ENCODE measurements around the gene COPRS. TPM values are rescaled to one million over a fixed set of nuclear protein-coding genes. Genes with fewer than 3 reads are reported as not detected.

Gene COPRS
- total and polyA plus RNA-seq, 2 donors (not counting 1 experiment from before 2014, with no cell fraction given), result 12.6 to 17.1 TPM

DNA sequence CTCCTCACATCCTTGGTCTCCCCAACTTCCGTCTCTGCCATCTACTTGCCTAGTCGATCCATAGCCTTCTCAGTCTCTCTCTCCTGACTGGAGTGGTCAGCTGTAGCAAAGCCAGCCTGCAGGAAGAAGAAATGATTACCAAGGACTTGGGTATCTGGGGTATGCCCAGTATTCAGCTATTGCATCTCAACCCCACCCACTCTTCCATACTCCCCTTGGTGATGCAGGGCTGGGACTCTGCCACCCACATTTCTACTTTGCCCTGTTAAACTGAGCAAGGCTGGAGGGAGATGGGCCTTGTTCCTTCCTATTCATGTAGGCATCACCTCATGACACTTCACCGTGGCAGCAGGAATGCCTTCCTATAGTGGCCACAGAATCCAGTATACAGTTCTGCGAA lies 2.3 kb downstream of the COPRS start:
- Histone ChIP-seq H3K79me2 (ENCODE audit: control insufficient read depth, insufficient read depth, low read length) (peaks cover 27% of the 10 kb centered on the region), H3K4me3 (ENCODE audit: control extremely low read depth in 1 of 5, extremely low read depth in 1 of 5, insufficient read depth in 1 of 5, low read depth in 2 of 5, low read length in 4 of 5) (no peak overlapping the region), H3K9me3 (ENCODE audit: control extremely low read depth in 1 of 3, control insufficient read depth in 2 of 3, insufficient read depth in 1 of 3, low read length in 2 of 3) (no peaks in the 10 kb centered on the region), H3K27ac (ENCODE audit: low read length in 2 of 2) (no peak overlapping the region), H3K9ac (ENCODE audit: low read length) (no peak overlapping the region), H3K27me3 (replicated peaks in 1 of 4; ENCODE audit: control extremely low read depth in 1 of 4, control insufficient read depth in 3 of 4, insufficient read depth in 4 of 4, low read length in 3 of 4) (no peaks in the 10 kb centered on the region), H3K36me3 (replicated peaks in 1 of 2; ENCODE audit: control extremely low read depth in 1 of 2, control insufficient read depth in 1 of 2, extremely low read depth in 1 of 2, insufficient read depth in 2 of 2, low read length in 1 of 2) (peaks cover 0 to 7% of the 10 kb centered on the region in 2 experiments), H3K4me1 (ENCODE audit: control insufficient read depth in 2 of 2, insufficient read depth in 2 of 2, low read length in 2 of 2) (peaks cover 11 to 16% of the 10 kb centered on the region in 2 donors), H4K20me1 (ENCODE audit: control insufficient read depth, insufficient read depth, low read length, poor library complexity, severe bottlenecking) (no peaks in the 10 kb centered on the region), H3K4me2 (replicated peaks; ENCODE audit: low read depth, low read length, poor library complexity, severe bottlenecking) (no peak overlapping the region), H2AFZ (ENCODE audit: insufficient read depth, low read depth, low read length, poor library complexity, severe bottlenecking) (no peak overlapping the region)
- Mint-ChIP-seq H3K27ac (no peak overlapping the region), H3K4me3 (peak overlapping the region; percentile 8), H3K4me1 (peaks cover 24% of the 10 kb centered on the region), H3K27me3 (no peaks in the 10 kb centered on the region), H3K9me3 (ENCODE audit: insufficient read depth) (no peaks in the 10 kb centered on the region)
- ATAC-seq (ENCODE audit: low read depth) (no peak), DNase-seq (no peak)
- intact Hi-C loops (cut with micrococcal nuclease), result loop anchor here (5.0 kb wide), 1 partner anchor 319 kb away; no protein-coding TSS in a partner anchor
- ChIA-PET CTCF (interaction anchor here (0.9 to 3.5 kb wide), 2 partner anchors 15 to 295 kb away, joined by 3 to 20 read pairs; no protein-coding TSS in a partner anchor), POLR2A (interaction anchor here (1.1 kb wide), 1 partner anchor 363 kb away, joined by 3 read pairs; no protein-coding TSS in a partner anchor)
- WGBS (ENCODE audit: insufficient coverage), result 98% methylated on average over 4 of the region's 4 CpGs
- TF ChIP-seq EZH2 (IDR thresholded peaks at IDR 0.05; ENCODE audit: borderline replicate concordance, insufficient read depth, low read depth, low read length, poor library complexity, severe bottlenecking) (no peak), CTCF (IDR thresholded peaks at IDR 0.05) (no peak)

DNA sequence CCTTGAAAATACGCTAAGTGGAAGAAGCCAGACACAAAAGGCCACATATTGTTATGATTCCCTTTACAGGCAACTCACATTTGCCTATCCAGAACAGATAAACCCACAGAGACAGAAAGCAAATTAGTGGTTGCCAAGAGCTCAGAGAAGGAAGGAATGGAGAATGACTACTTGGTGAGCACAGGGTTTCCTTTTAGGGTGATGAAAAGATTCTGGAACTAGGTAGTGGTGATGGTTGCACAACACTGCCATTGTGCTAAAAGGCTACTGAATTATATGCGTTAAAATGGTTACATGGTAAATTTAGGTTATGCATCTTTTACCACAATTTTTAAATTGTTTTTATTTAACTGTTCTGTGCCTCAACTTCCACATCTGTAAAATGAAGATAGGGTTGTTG lies 4.4 kb downstream of the COPRS start:
- no peak overlapping the region for H2AFZ ChIP-seq (ENCODE audit: insufficient read depth, low read depth, low read length, poor library complexity, severe bottlenecking)
- POLR2A ChIA-PET, result no interaction called here
- no peaks in the 10 kb centered on the region for H3K9me3 Mint-ChIP-seq (ENCODE audit: insufficient read depth)
- TF ChIP-seq EZH2 (IDR thresholded peaks at IDR 0.05; ENCODE audit: borderline replicate concordance, insufficient read depth, low read depth, low read length, poor library complexity, severe bottlenecking), result no peak
- no peak for TF ChIP-seq CTCF (IDR thresholded peaks at IDR 0.05)
- ATAC-seq (ENCODE audit: low read depth) (no peak), DNase-seq (no peak)
- no peaks in the 10 kb centered on the region for H3K9me3 ChIP-seq (ENCODE audit: control extremely low read depth in 1 of 3, control insufficient read depth in 2 of 3, insufficient read depth in 1 of 3, low read length in 2 of 3)
- H3K4me2 ChIP-seq (replicated peaks; ENCODE audit: low read depth, low read length, poor library complexity, severe bottlenecking), result no peak overlapping the region
- no CpG with 5 or more reads among the region's 2 CpGs for WGBS (ENCODE audit: insufficient coverage)
- H3K27me3 ChIP-seq (replicated peaks in 1 of 4; ENCODE audit: control extremely low read depth in 1 of 4, control insufficient read depth in 3 of 4, insufficient read depth in 4 of 4, low read length in 3 of 4), result no peaks in the 10 kb centered on the region
- intact Hi-C loops (cut with micrococcal nuclease), result loop anchor here (5.0 kb wide), 1 partner anchor 317 kb away; no protein-coding TSS in a partner anchor
- H4K20me1 ChIP-seq (ENCODE audit: control insufficient read depth, insufficient read depth, low read length, poor library complexity, severe bottlenecking), result no peaks in the 10 kb centered on the region
- H3K4me1 ChIP-seq (ENCODE audit: control insufficient read depth in 2 of 2, insufficient read depth in 2 of 2, low read length in 2 of 2), result peaks cover 11 to 15% of the 10 kb centered on the region in 2 donors
- H3K79me2 ChIP-seq (ENCODE audit: control insufficient read depth, insufficient read depth, low read length), result peaks cover 27% of the 10 kb centered on the region
- CTCF ChIA-PET, result no interaction called here
- no peak overlapping the region for H3K4me3 ChIP-seq (ENCODE audit: control extremely low read depth in 1 of 5, extremely low read depth in 1 of 5, insufficient read depth in 1 of 5, low read depth in 2 of 5, low read length in 4 of 5)
- H3K4me1 Mint-ChIP-seq, result peaks cover 22% of the 10 kb centered on the region
- H3K9ac ChIP-seq (ENCODE audit: low read length), result no peak overlapping the region
- peaks cover 0 to 9% of the 10 kb centered on the region in 2 experiments for H3K36me3 ChIP-seq (replicated peaks in 1 of 2; ENCODE audit: control extremely low read depth in 1 of 2, control insufficient read depth in 1 of 2, extremely low read depth in 1 of 2, insufficient read depth in 2 of 2, low read length in 1 of 2)
- H3K27ac Mint-ChIP-seq, result no peak overlapping the region
- H3K27me3 Mint-ChIP-seq, result no peaks in the 10 kb centered on the region
- no peak overlapping the region for H3K4me3 Mint-ChIP-seq
- no peak overlapping the region for H3K27ac ChIP-seq (ENCODE audit: low read length in 2 of 2)
